GM18499 (cell line): Measurements from ENCODE around the gene C6orf47.

Source experiments
- ATAC-seq: cut with Tn5 transposase; IDR thresholded peaks from one replicate; pipeline ENCODE4 v1.9.1; 2021; ENCODE audit warnings: moderate number of reproducible peaks; ENCODE audit not compliant: insufficient read depth, unreplicated experiment

C6orf47 gene

DNA sequence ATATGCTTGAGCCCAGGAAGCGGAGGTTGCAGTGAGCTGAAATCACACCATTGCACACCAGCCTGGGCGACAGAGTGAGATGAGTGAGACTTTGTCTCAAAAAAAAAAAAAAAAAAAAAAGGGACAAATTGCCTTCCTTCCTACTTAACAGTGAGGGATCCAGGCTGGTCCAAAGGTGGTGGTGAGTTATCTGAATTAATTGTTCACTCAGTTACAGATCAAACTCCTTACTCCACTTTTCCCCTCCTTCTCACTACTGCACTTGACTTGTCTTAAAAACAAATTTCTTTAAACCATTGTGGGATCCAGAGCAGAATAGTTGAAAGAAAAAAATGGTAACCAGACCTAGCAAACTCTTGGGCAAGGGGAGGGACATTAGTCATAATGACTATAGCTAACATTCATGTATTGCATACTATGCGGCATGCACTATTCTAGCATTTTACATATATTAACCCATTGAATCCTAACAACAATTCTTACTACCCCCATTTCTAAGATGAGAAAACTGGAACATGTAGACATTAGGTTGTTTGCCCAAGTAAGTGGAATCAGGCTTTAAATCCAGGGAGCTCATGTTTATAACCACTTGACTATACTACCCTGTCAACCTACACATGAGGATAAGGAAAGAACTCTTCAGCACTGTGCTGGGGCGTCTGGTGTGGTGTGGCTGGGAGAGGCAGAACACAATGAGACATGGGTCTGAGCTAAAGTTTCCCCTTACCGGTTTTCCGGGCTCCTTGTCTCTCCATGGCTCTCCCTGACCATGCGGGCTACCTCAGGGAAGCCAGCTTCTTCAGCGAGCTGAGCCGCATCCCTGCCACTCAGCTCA lies 2.8 kb upstream of the C6orf47 start:
- no peak for ATAC-seq

DNA sequence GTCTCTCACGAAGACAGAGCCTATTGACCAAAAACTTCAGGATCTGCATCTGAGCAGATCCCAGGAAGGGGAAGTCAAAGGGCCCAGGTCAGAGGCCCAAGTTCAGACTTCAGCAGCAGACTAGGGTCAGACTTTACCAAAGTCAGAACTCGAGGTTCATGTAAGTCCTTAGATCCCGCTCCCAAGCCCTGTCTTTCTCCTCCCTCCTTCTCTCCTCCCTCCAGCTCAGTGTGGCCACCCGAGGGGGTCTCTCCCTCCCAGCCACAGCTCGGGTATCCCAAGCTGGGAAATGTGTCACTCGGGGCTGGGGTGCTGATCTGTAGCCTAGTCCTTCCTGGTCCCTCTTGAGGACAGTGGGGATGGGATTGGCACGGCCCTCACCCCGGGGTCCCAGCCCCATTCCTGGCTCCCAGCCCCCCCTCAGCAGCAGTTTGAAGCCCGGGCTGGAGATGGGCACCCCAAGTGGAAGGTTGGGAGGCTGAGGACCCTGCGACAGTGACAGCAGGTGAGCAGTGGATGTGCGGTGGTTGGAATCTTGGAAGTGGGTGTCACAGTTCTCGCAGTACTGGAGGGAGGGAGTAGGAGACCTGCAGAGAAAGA lies 1.6 kb upstream of the C6orf47 start:
- no peak for ATAC-seq

DNA sequence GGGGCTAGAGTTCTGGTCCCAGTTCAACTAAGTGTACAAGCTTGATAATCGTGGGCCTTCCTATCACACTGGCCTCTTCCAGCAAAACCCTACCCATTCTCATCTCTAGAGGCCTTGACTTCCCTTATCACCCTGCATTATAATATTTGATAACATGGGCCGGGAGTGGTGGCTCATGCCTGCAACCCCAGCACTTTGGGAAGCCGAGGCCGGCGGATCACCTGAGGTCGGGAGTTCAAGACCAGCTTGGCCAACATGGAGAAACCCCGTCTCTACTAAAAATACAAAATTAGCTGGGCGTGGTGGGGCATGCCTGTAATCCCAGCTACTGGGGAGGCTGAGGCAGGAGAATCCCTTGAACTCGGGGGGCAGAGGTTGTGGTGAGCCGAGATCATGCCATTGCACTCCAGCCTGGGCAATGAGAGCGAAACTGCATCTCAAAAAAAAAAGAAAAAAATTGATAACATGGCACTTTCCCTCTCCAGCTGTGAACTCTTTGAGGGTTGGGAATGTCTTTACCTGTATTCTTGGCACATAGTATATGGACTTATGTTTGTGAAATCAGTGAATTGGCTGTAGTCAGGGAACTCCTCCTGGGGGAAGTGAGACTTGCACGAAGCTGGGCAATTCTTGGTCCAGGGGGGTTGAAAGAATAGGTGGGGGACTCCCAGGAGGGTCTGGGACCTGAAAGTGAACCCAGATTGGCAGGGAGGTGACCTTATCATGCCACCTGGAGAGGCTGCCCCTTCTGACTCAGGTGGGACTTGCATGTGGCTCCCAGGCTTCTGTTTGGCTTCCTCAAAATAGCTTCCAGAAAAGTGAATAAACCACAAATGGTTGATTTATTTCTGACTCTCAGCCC lies 915 bp upstream of the C6orf47 start:
- no peak for ATAC-seq

DNA sequence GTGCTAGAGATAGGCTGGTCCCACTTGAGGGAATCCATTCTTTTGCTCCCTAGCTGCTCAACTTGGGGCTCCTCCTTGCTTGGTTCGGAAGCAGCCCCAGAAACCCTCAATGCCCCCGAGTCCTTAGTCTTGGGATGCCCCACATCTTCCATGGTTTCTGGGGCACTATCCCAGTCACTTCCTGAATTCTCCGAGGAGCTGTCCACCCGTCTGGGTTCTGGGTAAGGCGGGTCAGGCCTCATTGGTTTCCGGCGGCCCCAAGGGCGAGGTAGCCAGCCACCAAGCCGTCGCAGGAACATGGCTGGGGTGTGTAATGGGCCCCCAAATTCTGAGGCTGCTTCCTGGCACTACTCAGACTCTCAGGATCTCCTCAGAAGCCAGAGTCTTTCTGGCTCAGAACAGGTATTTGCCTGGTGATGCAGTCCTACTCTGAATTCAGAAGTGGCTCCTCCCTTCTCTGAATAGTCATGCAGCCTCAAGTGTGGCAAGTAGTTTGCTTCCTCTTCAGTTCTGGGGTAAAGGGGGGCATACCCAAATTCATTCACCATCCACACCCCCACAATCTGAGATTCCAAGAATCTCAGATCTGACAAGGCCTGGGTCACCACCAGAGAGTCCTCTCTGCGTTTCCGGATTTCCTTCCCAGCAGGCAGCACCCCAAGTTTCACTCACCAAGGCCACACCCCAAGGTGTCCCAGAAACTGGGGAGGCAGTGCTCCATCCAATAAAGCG lies 763 bp downstream of the C6orf47 start:
- ATAC-seq: no peak

- ATAC-seq: no peak
Observed at GRCh38 chr6:31658983-31659648, 1.5 kb downstream of the C6orf47 start.

DNA sequence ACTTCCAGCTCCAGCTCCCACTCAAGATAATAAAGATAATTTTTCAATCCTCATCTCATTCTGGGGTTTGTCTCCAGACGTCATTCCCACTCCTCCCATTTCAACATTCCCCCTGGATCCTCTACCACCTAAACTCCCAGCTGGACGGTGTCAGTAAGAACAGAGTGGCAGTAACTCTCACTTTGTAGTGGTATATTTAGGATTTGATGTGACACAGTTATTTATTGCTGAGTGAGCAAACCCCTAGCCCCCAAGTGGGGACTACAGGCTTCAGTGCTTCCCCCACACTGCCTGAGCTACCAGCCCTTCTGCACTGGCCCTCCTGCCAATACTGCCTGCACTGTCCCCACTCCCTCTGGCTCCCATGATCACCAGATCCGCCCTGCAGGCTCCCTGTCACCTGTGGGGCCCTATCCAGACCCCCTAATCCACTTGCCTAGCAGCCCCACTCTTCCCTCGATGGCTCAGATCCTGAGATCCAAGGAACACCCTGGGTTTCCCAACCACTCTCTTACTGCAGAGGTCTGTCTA lies 2.4 kb downstream of the C6orf47 start:
- ATAC-seq: no peak

- ATAC-seq: no peak
Observed at GRCh38 chr6:31657406-31658157, 3.0 kb downstream of the C6orf47 start.

- no peak for ATAC-seq
Observed at GRCh38 chr6:31655349-31656237, 5.0 kb downstream of the C6orf47 start, which contains the start of gene APOM. Gene APOM (plus strand): TSS chr6:31655894. CDS start chr6:31655967, 73 bp downstream.

GRCh38 chr6:31654574-31655348 lies 5.8 kb downstream of the C6orf47 start:
- ATAC-seq: no peak

GRCh38 chr6:31652925-31653724 lies 7.5 kb downstream of the C6orf47 start:
- no peak for ATAC-seq

DNA sequence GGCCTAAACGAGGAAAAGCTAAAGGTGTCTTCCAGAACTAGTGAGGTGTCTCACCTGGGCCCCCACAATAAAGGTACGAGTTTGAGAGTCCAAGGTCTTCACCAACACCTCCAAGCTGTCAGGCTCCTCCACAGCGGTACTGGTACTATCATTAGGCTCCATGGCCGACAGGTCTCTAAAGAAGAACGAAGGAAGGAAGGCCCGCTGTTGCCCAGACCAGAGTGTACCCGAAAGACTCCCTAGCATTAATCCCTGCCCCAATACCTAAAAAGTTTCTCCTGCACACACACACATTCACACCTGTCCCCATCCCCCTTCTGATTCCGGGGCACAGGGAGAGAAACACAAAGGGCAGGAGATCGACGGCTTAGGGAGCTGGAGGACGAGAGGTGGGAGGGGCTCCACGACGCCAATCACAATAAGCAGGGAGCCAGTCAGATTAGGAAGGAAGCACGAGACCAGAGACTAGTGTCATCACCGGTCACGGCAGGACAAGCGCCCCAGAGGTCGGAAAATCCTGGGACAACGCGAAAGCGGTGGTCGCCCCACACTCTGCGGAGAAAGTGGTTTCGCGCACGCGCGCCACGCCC lies 8.9 kb downstream of the C6orf47 start:
- no peak for ATAC-seq

DNA sequence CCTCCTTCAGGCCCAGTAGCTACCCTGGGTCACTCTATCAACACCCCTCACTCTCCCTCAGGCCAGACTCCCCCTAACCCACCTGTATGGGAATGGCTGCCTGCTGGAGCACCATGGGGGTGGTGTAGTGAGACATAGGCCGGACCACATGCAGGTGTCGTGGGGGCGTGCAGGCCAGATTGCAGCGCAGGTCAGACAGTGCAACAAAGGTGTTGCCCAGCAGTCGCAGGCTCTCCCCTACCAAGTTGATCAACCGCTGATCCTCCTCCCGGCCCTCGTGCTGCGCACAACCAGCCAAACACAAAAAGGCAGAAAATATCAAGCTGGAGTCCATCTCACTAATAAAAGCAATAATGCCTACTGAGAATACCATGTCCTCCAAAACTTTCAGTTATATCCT lies 15.3 kb downstream of the C6orf47 start:
- no peak for ATAC-seq

GRCh38 chr6:31643818-31644454 lies 16.6 kb downstream of the C6orf47 start:
- ATAC-seq: no peak

GRCh38 chr6:31642798-31643570 lies 17.6 kb downstream of the C6orf47 start:
- ATAC-seq: no peak

DNA sequence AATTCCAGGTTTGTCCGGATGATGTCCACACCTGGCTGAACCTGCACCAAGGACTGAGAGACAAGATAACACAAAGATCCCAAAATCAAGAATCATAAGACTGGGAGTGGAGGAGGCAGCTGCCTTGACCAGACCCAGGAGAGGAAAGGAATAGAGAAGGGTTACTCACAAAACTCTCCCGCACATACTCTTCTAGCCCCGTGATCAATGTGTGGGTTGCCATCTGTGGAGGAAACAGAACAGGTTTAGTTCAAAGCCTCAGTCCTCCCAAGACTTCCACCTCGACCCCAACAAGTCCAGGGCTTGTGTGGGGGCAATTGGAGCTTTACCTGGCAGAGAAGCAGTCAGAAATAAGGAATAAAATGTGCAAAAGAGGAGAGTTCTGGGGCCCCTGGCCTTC lies 19.2 kb downstream of the C6orf47 start:
- ATAC-seq: no peak
